Effector CD4-positive, alpha-beta T cell (primary cell): ENCODE data around the gene CYSRT1.
A peak's percentile ranks its signal among the peaks of the same experiment; 100 is the strongest.
"Not testable (repeated sequence)": the region's sequence is repeated elsewhere in the genome, so short reads cannot be mapped to it uniquely, and the experiment has no call there.

Experiments used
- DNase-seq: peaks from one replicate; pipeline ENCODE4 v3.0.0-alpha.2; 2020

Gene CYSRT1

DNA sequence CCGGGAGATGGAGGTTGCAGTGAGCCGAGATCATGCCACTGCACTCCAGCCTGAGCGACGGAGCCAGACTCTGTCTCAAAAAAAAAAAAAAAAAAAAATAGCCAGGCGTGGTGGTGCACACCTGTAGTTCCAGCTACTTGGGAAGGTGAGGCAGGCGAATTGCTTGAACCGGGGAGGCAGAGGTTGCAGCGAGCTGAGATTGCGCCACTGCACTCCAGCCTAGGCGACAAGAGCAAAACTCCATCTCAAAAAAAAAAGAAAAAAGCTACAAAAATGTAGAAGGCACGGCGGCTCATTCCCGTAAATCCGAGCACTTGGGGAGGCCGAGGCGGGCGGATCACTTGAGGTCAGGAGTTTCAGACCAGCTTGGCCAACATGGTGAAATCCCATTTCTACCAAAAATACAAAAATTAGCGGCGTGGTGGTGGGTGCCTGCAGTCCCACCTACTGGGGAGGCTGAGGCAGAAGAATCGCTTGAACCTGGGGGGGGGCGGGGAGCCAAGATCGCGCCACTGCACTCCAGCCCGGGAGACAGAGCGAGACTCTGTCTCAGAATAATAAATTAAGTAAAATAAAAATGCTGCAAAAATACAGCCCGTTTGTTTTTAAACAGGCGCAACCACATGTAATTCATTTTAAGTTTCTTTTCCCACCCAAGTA lies 14.7 kb downstream of the CYSRT1 start:
- DNase-seq, result not testable (repeated sequence)

DNA sequence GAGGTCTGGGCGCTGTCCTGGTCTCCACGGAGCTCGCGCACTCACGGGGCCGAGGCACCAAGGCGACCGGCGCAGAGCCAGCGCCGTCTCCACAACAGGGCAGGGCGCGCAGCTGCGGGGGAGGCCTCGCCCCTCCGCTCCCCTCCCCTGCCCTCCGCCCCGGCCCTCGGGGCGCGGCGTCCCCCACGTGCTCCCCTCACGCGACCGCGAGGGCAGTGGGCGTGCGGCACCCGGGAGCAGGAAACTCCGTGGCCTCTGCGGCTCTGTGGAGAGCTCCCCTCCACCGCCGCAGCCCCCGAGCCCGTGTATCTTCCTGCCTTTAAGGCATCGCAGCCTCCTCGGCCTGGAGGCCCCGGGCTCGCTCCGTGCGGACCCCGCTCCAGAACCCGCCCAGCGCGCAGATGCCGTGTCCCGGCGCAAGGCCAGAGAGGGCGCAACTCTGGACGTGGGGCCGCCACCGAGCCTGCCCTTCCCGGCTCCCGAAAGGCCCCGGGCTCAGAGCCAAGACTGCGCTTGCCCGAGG lies 15.4 kb downstream of the CYSRT1 start:
- DNase-seq, result peak; percentile 56

DNA sequence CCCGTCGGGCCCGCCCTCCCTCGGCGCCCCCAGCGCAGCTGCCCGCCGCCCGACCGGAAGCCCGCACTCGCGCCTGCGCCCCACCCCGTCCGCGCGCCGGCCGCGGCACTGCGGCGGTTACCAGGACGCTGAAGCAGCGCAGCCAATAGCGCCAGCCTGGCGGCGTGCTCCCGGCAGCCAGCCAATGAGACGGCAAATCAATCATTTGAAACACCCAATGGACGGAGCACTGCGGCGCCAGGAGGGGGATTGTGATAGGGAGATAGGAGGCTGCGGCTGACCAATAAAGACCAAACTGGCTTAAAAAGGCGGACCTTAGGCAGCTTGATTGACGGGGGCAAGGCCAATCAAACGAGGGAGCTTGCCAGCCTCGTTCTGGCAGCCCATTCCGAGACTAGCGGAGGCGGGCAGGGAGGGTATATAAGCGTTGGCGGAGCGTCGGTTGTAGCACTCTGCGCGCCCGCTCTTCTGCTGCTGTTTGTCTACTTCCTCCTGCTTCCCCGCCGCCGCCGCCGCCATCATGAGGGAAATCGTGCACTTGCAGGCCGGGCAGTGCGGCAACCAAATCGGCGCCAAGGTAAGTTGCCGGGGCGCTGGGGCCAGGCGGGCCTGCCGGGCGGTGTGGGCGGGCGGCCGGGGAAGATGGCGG lies 16.0 kb downstream of the CYSRT1 start, which contains the start of gene TUBB4B:
TSS of gene TUBB4B (plus strand) at position 447 of the 649 bp plus-strand sequence. CDS start at position 521, 74 bp downstream.
- DNase-seq, result peak; percentile 96

DNA sequence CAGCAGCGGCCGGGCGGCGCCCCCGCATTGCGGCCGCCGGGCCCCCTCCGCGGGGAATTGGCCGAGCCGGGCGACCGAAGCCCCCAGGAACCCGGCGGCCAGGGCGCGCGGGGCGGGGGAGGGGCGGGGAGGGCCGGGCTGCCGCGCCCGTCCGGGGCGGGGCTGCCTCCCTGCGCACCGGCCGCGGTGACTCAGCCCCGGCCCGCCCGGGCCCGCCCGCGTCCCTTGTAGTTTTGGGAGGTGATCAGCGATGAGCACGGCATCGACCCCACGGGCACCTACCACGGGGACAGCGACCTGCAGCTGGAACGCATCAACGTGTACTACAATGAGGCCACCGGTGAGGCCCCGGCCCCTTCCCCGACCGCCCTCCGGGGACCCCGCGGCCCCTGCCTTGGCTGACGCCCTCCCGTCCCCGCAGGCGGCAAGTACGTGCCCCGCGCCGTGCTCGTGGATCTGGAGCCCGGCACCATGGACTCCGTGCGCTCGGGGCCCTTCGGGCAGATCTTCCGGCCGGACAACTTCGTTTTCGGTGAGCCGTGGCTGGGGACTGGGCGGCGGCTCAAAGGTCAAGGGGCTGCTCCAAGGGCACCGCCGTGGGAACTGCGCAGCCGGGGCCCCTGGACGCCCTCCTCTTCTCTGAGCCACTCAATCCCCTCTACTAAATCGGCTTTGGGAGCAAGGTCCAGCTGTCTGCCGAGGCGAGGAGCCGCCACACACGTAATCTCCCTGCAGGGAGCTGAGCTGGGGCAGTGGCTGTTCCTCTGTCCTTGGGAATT lies 16.7 kb downstream of the CYSRT1 start:
- peak; percentile 58 for DNase-seq

DNA sequence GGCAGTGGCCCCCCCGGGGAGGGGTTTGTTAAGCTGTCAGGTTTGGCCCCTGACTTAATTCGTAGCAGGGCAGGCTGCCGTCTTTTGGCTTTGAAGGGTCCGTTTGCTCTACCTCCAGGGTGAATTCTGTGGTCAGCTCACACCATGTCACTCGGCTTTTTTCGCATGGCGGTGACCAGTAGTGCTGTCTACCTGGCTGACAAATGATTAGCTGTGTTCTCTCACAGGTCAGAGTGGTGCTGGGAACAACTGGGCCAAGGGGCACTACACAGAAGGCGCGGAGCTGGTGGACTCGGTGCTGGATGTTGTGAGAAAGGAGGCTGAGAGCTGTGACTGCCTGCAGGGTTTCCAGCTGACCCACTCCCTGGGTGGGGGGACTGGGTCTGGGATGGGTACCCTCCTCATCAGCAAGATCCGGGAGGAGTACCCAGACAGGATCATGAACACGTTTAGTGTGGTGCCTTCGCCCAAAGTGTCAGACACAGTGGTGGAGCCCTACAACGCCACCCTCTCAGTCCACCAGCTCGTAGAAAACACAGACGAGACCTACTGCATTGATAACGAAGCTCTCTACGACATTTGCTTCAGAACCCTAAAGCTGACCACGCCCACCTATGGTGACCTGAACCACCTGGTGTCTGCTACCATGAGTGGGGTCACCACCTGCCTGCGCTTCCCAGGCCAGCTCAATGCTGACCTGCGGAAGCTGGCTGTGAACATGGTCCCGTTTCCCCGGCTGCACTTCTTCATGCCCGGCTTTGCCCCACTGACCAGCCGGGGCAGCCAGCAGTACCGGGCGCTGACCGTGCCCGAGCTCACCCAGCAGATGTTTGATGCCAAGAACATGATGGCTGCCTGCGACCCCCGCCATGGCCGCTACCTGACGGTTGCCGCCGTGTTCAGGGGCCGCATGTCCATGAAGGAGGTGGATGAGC lies 17.6 kb downstream of the CYSRT1 start:
- DNase-seq, result no peak

DNA sequence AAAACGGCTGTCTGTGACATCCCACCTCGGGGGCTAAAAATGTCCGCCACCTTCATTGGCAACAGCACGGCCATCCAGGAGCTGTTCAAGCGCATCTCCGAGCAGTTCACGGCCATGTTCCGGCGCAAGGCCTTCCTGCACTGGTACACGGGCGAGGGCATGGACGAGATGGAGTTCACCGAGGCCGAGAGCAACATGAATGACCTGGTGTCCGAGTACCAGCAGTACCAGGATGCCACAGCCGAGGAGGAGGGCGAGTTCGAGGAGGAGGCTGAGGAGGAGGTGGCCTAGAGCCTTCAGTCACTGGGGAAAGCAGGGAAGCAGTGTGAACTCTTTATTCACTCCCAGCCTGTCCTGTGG lies 18.3 kb downstream of the CYSRT1 start:
- not testable (repeated sequence) for DNase-seq

DNA sequence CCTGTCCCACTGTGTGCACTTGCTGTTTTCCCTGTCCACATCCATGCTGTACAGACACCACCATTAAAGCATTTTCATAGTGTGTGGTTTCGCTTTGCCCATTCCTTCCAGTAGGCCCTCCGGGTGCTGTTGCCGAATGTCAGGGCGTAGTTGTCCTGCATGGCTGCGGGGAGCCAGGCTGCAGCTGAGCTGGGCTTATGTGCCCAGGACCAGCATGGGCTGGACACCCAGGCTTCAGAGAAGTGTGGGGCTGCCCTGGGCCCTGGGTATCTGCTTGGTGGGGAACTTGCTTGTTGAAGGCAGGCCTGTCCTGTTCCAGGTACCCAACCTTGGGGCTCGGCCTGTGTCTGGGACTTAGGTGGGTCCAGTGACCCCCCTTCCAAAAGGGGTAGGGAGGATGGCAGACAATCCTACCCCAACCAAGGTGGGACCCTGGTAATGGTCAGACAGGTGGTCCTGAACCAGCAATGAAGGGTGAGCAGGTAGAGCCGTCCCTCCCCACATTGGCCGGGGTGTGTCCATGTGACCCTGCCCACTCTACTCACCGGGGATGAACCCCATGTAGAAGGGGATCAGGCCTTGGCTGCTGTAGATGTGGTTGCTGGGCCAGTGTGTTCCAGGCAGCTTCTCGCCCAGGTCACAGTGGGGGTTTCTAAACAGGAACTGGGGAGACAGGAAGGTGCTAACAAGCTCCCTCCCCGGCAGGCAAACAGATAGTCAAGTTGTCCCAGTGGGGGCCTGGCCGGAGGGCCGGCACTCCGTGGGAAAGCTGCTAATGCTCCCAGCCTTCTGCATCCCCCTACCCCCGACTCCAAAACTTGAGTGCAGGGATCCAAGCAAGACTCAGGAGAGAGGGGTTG lies 18.9 kb downstream of the CYSRT1 start:
- DNase-seq, result no peak

DNA sequence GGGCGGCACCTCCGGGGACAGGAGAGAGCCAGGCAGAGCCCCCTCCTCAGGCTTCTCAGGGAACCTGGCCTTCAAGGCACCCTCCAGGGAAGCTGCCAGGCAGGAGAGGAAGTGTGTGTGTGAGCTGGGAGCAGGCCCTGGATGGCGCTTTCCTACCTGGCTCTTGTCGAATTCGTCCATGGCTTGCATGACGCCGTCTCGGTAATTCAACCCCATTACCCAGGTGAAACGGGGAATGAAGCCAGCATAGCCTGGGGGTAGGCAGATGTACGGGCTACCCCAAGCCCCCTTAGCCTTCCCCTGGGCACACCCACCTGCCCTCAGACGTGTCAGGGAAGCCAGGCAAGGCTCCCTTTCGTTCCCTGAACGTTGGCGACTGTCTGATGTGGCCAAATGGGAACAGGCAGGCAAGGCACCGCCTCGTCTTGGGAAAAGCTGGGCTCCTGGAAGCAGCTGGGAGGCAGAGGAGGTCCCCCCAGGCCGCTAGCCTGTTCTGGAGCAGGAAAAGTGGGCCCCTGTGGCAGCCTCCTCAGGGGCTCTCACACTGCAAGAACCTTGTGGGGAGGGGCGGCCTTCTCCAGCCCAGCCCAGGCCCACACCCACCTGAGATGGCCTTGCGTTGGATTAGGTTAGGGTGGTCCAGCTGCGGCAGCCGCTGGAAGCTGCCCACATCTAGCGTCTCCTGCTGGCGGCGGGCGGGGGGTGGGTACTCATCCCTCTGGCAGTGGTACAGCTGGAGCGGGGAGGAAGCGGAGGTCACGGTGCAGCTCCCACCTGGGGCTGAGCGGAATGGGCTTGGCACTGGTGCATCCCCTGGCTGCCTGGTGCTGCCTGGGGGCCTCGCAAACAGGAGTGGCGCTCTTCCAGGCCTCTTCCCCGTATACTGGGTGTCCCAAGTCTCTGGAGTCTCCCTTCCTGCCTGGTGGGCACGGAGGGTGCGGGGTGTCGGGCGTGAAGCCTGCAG lies 19.8 kb downstream of the CYSRT1 start:
- DNase-seq, result no peak

DNA sequence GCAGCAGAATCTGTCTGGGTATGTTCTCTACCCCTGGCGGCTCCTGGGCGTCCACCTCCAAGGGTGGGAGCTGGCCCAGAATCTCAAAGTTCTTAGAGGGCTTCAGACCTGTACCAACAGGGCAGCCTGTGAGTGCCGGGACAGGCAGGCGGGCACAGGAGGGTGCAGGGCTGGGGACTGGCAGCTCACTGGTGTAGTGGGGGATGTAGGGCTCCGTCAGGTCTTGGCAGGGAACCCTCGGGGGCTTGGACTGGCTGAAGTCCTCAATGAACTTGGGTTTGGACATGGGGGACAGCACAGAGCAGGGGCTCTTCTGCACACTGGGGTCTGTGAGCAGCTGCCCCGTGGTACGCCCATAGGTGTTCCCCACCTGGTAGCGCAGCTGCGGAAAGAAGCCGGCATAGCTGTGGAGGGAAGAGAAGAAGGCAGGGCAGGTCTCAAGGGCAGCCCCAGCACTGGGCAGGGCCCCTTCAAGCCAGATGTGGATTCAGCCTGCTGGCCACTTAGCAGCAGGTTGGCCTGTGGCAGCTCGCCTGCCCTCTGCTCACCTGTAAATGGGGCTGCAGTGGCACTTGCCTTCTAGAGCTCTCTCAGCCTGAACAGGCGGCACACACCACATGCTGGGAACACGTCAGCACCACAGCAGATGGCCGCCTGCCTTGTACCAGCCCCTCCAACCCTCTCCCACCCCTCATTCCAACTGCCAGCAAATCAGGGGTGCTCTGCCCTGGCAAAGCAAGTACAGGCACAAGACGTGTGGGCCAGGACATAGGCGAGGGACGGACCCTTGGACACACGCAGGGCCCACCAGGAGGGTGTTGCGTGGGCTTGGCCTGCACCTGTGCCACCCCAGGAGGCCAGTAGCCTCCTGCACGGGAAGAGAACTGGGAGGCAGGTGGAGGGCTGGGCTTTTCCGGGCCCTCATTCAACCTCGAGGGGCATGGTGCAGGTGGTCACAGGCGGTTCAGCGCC lies 20.8 kb downstream of the CYSRT1 start:
- DNase-seq, result no peak

DNA sequence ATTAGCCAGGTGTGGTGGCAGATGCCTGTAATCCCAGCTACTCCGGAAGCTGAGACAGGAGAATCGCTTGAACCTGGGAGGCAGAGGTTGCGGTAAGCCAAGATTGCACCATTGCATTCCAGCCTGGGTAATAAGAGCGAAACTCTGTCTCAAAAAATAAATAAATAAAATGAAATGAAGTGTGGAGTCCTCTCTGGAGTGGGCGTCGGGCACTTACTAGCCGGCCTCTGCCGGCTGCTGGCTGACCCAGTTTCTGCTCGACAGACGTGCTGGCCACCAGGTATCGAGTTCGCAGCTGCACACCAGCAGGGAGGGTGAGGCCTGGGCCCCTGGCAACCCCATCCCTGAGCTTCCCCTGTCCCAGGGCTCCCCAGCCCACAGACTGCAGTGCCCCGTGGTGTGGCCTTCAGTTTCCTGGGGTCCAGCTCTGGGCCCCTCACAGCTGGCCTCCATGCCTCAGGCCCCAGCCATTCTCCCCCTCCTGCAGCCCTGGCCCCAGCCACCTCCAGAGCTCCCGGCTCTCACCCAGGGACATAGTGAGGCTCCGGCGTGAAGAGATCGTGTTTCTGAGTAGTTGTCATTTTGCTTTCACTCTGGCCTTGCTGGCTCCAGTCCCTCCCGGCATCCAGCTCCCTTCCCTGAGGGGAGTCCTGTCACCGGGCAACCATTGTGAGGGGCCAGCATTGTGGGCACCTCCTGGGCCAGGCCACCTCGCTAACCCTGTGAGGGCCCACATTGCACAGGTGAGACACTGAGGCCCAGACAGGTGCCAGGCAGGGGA lies 22.4 kb downstream of the CYSRT1 start:
- no peak for DNase-seq

DNA sequence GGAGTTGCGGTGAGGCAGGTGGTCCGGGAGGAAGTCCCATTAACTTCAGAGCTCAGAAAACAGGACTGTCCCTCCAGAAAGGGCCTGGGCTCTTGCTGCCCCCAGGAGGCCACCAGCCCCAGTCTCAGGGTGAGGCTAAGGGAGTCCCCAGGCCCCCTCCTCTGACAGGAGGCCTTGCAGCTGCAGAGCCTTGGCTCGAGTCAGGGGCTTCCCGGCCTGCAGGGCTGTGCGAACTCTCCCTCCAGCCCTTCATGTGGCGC lies 22.9 kb downstream of the CYSRT1 start:
- DNase-seq, result no peak

DNA sequence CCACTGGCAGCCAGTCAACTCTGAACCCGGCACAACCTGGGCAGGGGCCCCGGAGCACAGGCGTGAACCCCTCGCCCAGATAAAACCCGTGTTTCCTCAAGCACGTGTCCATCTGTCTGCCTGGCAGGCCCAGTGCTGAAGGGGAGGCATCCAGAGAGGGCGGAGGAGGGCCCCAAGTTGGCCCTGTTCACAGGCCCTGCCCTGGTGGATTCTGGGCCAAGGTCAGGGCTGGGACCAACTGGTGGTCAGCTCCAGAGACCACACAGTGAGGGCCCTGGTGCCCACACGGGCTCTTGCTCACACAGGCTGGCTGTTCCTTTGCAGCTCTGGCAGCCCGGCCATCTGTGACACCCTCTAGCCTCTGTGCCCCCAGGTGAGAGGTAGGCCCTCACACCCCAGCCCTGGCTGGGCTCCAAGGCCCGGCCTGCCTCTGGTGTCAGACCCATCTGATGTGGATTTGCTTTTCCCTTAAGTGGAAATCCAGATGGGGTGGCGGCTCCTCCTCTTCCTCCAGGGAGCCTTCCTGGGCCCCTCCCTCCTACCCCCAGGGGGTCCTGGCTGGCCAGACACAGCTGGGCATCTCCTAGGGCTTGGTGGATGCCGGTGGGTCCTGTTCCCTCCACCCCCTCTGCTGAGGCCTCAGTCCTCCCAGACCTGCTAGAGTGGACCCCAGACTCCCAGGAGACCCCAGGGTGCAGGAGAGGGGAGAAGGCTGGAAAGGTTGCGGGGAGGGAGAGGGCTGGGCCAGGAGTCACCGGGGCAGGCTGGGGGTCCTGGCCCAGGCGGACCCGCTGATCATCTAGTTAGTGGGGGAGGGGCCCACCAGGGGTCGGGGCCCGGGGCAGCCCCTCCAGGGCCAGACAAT lies 25.6 kb downstream of the CYSRT1 start:
- no peak for DNase-seq

DNA sequence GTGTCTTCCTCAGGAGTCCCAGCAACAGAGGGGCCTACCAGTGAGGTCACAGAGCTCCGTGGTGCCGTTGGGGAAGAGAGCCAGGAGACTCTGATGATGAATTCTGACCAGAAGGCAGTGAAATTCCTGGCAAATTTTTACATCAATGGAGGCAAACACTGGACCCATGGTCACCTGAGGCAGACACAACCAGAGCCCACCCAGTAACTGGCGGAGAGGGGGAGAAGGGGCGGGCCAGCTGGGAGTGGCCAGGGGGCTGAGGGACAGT lies 26.2 kb downstream of the CYSRT1 start, which contains the start of gene STPG3:
TSS of gene STPG3 (plus strand) at position 93 of the 268 bp plus-strand sequence. CDS start at position 94, 1 bp downstream.
- no peak for DNase-seq

DNA sequence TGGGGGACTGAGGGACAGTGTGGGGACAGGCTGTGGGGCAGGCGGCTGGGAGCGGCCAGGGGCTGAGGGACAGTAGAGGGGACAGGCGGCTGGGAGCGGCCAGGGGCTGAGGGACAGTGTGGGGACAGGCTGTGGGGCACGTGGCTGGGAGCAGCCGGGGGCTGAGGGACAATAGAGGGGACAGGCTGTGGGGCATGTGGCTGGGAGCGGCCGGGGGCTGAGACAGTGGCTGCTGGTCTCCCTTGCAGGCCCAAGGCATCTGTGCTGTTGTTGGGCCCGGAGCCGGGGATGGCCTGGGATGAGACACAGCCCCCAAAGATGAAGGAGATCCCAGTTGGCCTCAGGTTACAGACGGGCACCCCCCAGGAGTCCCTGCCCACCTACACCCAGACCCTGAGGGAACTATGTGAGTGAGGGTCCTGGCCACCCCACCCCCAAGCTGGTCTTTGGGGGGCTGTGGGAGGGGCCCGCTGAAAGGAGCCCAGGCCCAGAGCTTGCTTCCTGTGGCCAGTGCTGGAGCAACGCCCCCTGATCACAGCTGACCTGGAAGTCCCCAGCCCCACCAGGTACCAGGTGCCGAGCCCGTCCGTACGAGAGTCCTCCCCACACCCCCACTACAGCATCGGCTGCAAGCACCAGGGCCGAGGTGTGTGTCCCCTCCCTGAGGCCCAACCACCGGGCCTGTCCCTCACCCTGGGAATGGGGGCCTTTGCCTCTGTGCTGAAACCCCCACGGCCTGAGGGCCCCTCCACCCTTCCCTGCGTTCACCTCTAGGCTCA lies 26.7 kb downstream of the CYSRT1 start:
- DNase-seq, result no peak

DNA sequence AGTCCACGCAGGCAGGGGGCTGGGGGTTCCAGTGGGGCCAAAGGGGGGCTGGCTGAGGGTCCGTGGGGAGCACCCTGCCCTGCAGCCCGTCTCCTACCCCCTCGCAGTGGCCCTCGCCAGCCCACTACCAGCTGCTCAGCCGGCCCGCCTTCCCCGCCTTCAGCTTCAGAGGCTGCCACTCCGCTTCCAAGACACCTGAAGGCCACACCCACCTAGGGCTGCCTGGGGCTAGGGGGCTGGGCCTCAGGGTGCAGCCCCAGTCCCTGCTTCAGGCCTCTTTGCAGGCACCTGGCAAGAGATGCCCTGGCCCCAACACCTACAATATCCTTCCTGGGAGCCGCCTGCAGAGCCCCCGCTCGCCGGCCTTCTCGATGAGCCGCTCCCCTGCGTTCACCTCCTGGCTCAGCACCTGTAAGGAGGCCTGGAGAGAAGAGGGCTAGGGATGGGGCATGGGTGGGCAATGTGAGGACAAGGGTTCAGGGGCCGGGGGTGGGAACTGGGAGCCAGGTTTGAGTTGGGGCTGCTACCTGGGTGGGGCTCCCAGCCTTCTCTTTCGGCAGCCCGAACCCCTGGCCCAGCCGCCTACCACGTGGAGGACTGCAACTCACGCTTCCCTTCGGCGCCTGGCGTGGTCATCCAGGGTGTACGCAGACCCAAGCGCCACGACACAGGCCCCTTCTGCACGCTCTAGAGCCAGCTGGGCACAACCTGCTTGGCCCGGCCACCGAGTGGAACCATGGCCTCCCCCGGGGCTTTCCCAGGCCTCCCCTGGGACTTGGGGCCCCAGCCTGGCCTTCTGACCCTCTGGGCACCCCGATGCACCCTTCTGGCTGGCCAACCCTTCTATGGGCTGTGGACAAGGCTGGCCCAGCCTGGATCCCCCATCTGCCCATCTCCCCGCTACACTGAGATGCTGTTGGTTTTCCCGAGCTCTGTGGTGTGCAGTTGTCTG lies 27.9 kb downstream of the CYSRT1 start:
- DNase-seq, result no peak
